Measurements from ENCODE around the gene SLCO1C1. TPM values are rescaled to one million over a fixed set of nuclear protein-coding genes. Genes with fewer than 3 reads are reported as not detected.

SLCO1C1 gene
- total RNA-seq, 1 experiment from 2014 or later: not detected

- no peaks in the 10 kb centered on the region for H4K20me1 ChIP-seq (ENCODE audit: insufficient read depth)
- H3K4me2 ChIP-seq: no peak overlapping the region
- H3K9me3 ChIP-seq (ENCODE audit: insufficient read depth, low read depth): no peaks in the 10 kb centered on the region
- H2AFZ ChIP-seq: no peak overlapping the region
- no peaks in the 10 kb centered on the region for H3K4me1 ChIP-seq (replicated peaks; ENCODE audit: insufficient read depth)
- no peaks in the 10 kb centered on the region; the same call in 1 of the 2 replicates for H3K9me2 ChIP-seq (ENCODE audit: insufficient read depth)
- ChIA-PET CTCF (no interaction called here), POLR2A (ENCODE audit: unreplicated experiment) (no interaction called here)
- H3K4me3 ChIP-seq: no peak overlapping the region
- DNase-seq: no peak
- no peaks in the 10 kb centered on the region for H3K36me3 ChIP-seq (ENCODE audit: low read depth)
- no peak for TF ChIP-seq CTCF (conservative IDR thresholded peaks at IDR 0.05)
- no peak for TF ChIP-seq EZH2 (IDR thresholded peaks at IDR 0.05; ENCODE audit: low read depth)
- BruUV-seq (replicated peaks): no TSS peak
- H3F3A ChIP-seq (ENCODE audit: insufficient read depth, low read depth): no peaks in the 10 kb centered on the region
- H3K27me3 ChIP-seq (ENCODE audit: insufficient read depth, low read depth): no peaks in the 10 kb centered on the region
- no peak overlapping the region for H3K27ac ChIP-seq
- no peaks in the 10 kb centered on the region for H3K79me2 ChIP-seq (ENCODE audit: low read depth)
- intact Hi-C loops (cut with micrococcal nuclease; ENCODE audit: unreplicated experiment): no loop called here
Measured at GRCh38 chr12:20801035-20801434, 105.9 kb downstream of the SLCO1C1 start.

Other genes starting within 250 kb of the SLCO1C1 start
- 32.7 and 37.5 TPM in 2 replicates for gene SLCO1B3, start 115.4 kb downstream of the SLCO1C1 start, total RNA-seq (2021)

All from PC-9 (cell line).